GM23248 (cell line): ENCODE data around the gene CMPK2.

Source experiments
- EZH2 ChIP-seq: fragments of 200-600 bp; sonication (generic); IDR thresholded peaks from 2 replicates; pipeline ENCODE4 v1.6.1; 2018; ENCODE audit warnings: antibody characterized with exemption, mild to moderate bottlenecking; ENCODE audit not compliant: insufficient read depth, poor library complexity, severe bottlenecking
- EZH2phosphoT487 ChIP-seq: fragments of 200-600 bp; sonication (generic); IDR thresholded peaks from 2 replicates; pipeline ENCODE4 v1.6.1; 2018; ENCODE audit warnings: antibody characterized with exemption, moderate library complexity, mild to moderate bottlenecking, low read depth; ENCODE audit not compliant: insufficient read depth

GRCh38 chr2:6814312-6814711 is 51.4 kb downstream of the CMPK2 start:
- TF ChIP-seq EZH2phosphoT487 (no peak), EZH2 (no peak)
